ENCODE results near the gene CEP112.
"Not testable (repeated sequence)": the region's sequence is repeated elsewhere in the genome, so short reads cannot be mapped to it uniquely, and the experiment has no call there.

Gene CEP112

DNA sequence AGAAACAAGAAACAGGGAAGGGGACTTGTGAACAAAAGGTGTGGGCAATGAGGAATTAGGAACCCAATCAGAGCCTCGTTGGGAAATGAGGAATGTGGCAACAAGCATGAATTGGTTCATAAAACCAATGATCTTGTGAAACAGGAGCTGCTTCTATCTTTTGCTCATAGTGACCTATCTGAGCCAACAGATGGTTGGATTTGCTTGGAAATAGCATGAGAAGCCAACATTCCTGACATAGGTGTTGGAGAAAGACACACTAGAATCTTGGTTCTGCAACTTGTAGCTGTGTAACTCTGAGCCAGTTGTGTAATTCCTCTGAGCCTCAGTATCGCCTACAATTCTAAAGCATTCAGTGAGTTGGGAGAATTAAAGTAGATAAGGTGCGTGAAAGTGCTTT, 378.6 kb downstream of the CEP112 start:
- no peak for DNase-seq

DNA sequence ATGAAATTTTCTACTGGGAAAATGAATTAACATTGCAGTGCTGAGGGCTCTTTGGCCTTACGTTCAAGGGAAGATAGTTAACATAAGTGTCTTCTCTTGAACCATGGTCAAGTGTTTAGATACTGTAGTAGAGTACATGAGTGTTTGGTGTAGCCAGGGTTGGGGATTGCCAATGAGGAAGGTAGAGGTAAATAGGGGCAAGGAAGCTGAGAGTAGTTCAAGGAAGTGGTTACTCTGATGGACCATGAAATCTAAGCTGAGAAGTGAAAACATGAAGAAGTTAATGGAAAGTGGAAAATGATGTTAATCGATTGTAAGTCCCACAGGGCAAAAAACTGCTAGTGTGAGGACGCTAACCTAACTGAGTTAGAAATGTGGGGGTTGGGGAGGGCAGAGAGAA, 380.9 kb downstream of the CEP112 start:
- no peak for DNase-seq

DNA sequence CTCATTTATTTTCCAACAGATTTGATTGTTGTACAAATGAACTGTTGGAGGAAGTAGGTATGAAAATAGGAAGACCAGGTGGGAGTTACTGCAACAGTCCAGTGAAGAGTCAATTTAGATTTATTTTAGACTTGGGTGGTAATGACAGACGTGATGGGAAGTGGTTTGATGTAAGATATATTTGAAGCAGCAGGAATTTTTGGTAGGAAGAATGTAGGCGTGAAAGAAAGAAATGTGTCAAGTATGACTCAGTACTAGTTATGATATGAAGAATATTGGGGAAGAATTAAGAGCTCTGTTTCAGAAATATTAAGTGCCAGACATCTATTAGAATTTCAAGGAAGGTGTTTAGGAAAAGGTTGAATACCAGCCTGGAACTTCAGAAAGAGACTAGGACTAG, 382.6 kb downstream of the CEP112 start:
- DNase-seq, result no peak

DNA sequence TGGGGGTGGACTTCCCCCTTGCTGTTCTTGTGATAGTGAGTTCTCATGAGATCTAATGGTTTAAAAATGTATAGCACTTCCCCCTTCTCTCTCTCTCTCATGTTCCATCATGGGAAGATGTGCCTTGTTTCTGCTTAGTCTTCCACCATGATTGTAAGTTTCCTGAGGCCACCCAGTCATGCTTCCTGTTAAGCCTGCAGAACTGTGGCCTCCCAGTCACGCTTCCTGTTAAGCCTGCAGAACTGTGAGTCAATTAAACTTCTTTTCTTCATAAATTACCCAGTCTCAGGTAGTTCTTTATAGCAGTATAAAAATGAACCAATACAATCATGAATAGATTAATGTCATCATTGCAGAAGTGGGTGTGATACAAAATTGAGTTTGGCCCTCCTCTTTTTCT, 383.4 kb downstream of the CEP112 start:
- not testable (repeated sequence) for DNase-seq

DNA sequence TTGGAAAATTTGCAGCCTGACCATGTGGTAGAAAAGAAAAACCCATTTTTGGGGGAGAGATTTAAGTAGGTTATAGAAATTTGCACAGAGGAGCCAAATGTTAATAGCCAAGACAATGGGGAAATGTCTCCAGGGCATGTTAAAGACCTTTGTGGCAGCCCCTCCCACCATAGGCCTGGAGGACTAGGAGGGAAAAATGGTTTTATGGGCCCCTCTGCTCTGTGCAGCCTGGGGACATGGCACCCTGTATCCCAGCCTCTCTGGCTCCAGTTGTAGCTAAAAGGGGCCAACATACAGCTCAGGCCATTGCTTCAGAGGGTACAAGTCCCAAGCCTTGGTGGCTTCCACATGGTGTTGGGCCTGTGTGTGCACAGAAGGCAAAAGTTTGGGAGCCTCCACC, 384.6 kb downstream of the CEP112 start:
- DNase-seq, result no peak

DNA sequence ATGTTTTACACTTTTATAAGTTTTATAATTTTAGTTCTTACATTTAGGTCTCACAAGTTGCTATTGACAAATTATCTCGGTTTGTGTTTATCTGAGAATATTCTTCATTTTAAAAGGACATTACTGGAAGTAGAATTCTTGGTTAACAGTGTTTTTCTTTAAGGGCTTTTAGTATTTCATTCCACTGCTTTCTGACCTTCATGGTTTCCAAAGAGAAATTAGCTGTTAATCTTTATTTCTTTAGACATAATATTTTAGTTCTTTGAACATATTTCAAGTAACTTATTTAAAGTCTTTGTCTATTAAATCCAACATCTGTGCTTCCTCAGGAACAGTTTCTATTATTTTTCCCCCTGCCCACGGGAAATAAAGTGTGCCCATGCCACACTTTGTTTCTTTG, 390.4 kb downstream of the CEP112 start:
- DNase-seq, result no peak

DNA sequence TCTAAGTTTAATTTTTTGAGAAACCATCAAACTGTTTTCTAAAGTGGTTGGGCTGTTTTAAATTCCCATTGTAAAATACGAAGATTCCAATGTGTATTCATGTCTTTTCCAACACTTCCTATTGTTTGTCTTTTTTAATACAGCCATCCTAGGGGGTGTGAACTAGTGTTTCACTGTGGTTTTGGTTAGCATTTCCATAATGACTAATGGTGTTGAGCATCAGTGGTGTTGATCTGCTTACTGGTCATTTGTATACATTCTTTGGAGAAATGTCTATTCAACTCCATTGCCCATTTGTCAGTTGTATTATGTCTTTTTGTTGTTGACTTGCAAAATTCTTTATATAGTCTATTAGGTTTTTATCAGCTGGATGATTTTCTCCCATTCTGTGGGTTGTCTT, 391.3 kb downstream of the CEP112 start:
- no peak for DNase-seq

DNA sequence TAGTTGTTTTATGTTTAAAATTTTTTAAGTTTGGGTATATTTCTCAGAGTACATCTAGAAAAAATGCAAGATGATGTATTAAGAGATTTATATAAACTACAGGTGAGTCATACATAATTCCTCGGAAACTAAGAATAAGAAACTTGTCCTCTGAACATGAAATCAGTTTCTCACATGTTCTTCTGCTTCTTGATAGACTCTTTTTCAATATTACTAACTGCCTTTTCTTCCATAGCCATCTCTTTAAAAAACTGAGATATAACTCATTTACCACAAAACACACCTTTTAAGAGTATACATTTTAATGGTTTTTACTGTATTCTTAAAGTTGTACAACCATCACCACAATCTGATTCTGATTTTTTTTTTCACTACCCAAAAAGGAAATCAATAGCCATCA, 392.1 kb downstream of the CEP112 start:
- no peak for DNase-seq

DNA sequence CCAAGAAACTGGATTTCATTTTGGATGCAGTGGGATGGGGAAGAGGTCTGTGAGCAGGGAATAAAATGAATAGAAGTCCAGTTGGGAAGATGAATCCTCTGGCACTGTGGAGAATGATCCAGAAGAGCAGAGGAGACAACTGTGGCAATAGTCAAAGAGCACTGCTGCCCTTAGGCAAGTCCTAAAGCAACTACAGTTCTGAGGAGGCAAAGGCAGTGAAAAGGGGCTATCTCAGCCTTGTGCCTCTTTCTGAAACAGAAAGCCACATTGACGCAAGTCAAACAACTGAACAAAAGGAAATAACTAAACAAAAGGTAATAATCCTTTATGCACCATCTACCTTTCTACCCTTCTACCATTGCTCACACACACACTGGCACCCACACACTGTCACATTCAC, 392.5 kb downstream of the CEP112 start:
- DNase-seq, result no peak

DNA sequence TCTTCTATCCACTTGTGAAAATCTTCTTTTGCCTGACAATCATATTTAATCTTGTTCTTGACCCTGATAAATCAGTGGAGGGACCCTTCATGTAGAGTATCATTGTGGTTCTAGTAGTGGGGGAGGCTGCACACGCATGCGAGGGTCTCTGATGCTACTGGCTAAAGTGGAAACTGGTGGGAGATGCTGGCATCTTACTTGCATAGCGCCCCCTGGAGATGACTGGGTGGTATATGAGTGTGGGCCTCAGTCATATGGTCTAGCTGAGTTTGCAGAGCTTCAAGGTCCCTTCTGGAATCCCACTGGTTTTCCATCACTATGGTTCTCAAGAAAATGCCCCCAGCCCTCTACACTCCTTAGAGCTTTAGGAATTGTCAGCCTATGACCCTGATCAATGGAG, 394.1 kb downstream of the CEP112 start:
- DNase-seq, result peak; percentile 8

DNA sequence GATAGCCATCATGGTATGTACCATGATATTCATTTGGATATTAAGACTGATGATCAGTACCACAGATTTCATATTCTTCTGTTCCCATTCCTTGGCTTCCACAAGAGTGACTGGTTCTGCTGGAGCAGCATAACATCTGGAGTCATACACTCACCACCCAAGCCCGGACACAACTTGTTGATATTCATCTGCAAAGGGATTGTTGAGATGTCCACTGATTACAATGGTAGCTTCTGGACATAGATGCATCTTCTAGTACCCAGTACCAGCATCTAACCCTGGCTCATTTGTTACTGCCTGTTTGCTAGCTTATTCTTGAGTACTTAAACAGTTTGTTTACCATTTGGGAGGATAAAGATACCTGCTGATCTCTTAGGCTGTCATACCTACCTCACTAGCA, 394.8 kb downstream of the CEP112 start:
- DNase-seq, result no peak

DNA sequence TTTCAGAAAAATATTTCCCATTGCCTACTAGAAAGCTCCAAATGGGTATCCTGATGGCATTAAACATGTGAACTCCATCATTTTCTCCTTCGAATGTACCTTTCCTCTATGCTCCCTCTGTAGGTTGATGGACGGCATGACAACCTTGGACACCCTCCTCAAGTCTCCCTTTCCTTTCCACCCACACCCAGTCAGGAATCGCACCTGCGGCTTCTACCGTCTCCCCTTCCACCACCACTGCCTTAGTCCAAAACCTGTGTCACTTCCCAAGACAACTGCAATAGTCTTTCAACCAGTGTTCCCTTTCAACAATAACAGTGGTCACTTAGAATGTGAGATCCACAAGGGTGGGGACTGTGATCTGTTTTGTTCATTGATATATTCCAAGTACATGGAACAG, 397.4 kb downstream of the CEP112 start:
- peak; percentile 32 for DNase-seq

DNA sequence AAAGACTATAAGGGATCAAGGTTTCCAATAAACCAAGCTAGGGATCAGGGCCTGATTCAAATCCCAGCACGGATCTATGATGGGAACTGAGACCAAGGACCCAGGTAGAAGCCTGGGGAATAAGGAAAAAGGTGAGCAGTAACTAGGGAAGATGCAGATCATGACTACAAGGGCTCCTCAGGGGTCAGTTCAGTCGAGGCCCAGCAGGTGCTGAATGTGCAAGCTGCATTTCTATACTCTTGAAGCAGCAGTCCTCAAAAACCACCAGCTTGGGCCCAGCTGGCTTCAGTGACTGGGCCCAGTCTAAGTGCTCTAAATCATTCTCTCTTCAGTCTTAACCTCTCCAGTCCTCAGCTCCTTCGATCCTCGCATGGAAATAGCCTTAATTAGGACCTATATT, 401.7 kb downstream of the CEP112 start:
- DNase-seq, result no peak

DNA sequence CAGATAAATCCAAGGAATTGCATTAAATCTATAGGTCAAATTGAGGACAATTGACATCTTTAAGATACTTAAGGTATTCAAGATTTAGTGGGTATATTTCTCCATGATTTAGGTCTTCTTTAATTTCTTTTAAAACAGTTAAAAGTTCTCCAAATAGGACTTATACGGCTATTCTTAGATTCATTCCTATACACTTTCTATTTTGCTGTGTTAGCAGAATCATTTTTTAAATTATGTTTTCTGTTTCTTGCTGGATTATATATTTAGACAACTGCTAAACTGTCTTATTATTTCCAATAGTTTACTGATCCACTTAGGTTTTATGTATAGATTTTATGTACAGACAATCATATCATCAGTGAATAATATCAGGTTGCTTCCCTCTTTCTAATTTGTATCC, 404.4 kb downstream of the CEP112 start:
- no peak for DNase-seq

DNA sequence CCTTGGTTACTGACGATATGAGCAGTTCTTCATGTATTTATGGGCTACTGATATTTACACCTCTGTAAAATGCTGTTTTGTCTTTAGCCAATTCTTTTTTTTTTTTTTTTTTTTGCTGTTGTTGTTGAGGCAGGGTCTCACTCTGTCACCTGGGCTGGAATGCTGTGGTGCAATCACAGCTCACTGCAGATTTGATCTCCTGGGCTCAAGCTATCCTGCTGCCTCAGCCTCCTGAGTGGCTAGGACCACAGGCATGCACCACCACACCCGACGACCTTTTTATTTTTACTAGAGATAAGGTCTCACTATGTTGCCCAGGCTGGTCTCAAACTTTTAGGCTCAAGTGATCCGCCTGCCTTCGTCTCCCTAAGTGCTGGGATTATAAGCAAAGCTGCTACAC, 405.5 kb downstream of the CEP112 start:
- DNase-seq, result no peak

DNA sequence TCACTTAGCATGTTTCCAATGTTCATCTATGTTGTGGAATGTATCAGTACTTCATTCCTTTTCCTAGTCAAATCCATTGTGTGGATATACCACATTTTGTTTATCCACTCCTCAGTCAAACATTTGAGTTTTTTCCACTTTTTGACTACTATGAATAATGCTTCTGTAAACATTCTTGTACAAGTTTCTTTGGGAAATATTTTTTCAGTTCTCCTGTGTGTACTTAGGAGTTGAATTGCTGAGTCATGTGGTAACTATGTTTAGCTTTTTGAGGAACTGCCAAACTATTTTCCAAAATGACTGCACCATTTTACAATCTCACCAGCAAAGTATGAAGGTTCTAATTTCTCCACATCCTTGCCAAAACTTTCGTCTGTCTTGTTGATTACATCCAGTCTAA, 406.8 kb downstream of the CEP112 start:
- no peak for DNase-seq

DNA sequence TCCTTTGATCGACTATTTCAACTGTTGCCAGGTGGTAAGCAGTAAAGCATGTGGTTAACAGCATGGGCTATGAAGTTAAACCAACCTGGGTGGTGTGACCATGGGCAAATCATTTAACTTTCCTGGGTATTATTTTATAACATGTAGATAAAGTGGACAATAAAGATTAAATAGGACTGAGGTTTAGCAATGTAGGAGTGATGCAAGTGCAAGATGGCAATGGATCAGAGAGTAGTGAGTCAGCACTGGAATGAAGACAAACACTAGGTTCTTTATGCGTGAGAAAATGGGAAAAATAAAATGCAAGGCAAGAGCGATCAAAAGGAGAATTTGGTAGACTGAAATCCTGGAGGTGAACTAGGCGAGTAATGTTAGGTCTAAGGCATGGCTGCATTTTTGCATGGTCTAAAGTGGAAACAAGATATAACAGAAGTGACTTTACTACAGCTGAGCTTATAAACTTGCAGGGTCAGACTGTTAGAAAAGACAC, 408.0 kb downstream of the CEP112 start:
- DNase-seq, result no peak

DNA sequence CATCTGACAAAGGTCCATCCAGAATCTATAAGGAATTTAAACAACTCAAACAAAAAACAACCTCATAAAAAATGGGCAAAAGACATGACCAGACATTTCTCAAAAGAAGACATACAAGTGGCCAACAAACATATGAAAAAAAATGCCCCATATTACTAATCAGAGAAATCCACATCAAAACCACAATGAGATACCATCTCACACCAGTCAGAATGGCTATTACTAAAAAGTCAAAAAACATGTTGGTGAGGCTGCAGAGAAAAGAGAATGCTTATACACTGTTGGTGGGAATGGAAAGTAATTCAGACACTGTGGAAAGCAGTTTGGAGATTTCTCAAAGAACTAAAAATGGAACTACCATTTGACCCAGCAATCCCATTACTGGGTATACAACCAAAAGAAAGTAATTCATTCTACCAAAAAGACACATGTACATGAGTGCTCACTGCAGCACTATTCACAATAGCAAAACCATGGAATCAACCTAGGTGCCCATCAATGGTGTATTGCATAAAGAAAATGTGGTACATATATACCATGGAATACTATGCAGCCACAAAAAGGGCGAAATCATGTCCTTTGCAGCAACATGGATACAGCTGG, 409.7 kb downstream of the CEP112 start:
- not testable (repeated sequence) for DNase-seq

DNA sequence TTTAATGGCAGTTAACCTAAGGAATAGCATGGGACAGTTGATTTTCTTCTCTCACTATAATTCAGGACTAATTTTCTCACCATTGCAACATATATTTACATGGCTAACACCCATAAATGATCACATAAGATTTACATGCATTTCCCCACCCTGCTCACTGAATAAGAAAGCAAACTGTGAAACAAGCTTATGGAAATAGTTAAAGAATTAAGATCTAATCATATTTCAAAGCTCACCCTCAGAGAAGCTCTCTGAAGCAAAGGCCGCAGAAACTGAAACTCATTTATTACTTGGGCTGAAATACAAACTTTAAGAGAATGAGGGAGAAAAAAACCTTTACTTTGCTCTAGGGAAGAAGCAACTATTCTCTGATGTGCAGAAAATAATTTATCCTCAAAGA, 411.8 kb downstream of the CEP112 start:
- no peak for DNase-seq

DNA sequence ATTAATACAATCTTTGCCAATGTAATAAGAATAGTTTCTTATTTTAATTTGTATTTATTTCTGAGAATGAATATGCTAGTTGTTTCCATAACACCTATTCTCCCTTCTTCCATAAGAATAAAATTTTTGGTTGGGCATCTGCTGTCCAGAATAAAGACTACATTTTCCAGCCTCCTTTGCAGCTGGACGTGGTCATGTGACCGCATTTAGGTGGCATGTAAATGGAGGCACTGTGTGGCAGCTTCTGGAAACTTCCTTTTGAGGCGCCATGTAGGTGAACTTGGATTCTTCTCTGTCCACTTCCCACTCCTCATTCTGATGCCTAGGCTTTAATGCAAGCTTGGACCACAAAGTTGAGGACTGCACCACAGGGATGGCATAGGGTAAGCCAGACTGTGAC, 415.0 kb downstream of the CEP112 start:
- no peak for DNase-seq

DNA sequence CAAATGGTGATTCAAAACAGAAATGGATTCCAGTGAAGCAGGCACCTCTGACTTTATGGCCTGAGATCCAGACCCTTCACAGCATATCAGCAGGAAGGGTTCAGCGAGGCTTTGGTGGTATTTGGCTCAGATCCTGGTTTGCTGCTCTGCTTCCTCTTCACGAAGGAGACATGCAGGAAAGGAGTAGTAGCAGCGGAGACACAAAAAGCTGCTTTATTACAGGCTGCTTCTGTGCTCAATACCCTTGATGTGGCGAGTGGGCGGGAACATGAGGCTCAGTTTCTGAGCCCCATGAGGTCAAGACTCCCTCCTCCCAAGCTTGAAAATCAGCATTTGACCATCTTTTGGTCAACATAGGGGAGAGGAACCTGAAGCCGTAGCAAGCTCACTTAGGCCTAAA, 417.1 kb downstream of the CEP112 start:
- no peak for DNase-seq

DNA sequence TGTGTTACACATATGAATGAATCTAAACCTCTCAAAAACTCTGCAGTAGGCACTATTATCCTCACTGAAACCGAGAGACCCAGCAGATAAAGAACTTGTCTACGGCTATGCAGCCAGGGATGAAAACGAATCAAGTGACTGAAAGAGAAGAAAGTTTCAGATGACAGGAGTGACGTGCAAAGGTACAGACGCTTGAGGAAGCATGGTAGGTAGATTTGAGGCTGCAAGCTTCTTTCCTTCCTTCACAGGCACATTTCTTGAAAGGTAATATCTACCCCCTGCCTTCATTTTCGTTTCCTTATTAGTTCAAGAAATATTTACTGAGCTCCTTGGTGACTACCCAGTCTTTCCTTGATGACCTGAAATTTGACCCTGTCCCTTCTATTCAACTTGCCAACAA, 418.9 kb downstream of the CEP112 start:
- DNase-seq, result no peak

DNA sequence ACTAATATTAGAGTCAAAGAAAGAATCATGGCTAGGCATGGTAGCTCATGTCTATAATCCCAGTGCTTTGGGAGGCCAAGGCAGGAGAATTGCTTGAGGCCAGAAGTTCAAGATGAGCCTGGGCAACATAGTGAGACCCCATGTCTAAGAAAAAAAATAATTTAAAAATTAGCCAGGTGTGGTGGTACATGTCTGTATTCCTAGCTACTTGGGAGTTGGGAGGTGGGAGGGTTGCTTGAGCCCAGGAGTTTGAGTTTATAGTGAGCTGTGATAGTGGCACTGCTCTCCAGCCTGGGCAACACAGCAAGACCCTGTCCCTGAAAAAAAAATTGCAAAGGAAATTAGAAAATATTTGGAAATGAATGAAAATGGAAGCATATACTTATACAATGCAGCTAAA, 420.2 kb downstream of the CEP112 start:
- DNase-seq, result no peak

DNA sequence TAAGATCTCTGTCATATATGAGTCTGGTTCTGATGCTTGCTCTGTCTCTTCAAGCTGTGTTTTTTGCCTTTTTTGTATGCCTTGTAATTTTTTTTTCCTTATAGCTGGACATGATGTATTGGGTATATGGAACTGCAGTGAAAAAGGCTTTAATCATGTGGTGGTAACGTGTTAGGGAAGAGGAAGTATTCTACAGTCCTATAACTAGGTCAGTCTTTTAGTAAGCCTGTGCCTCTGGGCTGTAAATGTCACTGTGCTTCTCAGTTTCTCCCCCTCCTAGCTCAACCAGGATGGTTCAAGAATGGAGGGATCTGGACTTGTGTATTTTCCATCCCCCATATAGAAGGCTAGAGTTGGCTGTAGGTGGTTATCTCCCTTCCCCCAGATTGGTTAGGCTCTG, 428.1 kb downstream of the CEP112 start:
- DNase-seq, result no peak

DNA sequence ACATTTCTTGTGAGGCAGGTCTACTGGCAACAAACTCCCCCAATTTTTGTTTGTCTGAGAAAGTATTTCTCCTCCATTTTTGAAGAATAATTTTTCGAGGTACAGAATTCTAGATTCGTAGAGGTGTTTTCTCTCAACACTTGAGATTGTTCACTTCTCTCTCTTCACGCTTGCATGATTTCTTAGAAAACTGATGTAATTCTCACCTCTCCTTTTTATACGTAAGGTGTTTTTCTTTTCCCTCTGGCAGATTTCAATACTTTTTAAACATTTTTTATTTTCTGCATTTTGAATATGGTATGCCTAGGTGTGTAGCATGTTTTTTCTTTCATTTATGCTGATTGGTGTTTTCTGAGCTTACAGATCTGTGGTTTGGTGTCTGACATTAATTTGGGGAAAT, 429.0 kb downstream of the CEP112 start:
- DNase-seq, result no peak

DNA sequence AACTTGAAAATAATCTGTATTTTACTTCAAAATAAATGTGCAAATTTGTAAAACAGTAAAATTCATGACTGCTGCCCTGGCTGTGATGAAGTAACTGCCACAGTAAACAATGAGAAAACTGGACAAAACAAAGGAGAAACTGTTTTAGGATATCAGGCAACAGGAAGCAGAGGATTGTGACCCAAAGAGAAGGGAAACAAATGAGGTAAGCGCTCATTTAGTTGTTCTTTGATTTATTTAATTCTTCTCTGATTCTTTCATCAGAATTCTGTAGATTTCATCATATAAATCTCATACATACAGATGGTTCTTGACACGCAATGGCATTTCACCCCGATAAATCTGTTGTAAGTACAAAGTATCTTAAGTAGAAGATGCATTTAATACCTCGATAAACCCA, 432.4 kb downstream of the CEP112 start:
- DNase-seq, result no peak
